ENCODE data around the gene MT1HL1.

The MT1HL1 gene

DNA sequence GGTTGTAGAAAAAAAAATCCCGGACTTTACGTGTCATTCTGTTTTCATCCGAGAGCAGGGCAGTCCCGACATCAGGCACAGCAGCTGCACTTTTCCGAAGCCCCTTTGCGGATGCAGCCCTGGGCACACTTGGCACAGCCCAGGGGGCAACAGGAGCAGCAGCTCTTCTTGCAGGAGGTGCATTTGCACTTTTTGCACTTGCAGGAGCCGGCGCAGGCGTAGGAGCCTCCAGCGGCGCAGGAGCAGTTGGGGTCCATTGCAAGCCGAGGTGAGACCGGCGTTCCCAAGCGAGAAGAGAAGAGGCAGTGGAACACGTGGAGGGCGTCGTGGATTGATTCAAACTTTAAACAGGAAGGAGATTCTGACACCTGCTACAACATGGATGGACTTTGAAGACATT, at the start of gene MT1HL1:
TSS of gene MT1HL1 (minus strand) at position 326 of the 400 bp plus-strand sequence. CDS start at position 257, 69 bp downstream.
- no peak for DNase-seq

DNA sequence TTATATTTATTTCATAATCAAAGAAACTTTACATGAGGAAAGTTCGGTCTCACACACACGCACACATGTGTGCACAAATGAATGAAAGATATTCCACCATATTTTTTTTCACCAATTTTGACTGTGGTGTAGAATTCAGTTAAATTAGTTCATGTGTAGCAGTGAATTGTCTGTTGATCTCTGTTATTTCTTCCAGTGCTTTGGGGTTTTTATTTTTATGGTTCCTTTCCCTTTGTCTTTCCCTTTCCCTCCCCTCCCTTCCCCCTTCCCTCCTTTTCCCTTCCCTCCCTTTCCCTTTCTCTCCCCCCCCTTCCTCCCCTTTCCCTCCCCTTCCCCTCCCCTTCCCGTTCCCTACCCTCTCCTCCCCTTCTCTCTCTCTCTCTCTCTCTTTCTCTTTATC, 46.7 kb upstream of the MT1HL1 start:
- no peak for DNase-seq

DNA sequence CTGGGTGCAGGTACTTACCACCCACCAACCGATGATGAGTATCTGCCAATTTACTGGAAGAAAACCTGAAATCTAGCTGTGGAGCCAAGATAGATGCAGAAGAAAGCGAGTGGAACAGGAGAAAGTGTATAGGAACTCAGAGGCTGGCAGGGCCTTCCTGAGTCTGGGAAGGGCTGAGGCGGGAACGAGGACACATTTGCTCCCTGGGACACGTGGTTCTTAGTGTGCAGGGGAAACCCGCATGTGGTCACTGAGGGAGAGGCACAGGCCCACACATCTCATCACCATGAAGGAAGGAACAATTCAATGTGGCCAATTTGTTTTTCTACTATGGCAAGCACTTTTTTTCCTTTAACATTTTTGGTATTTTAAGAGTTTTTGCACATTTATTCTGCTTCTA, 45.9 kb upstream of the MT1HL1 start:
- no peak for DNase-seq

DNA sequence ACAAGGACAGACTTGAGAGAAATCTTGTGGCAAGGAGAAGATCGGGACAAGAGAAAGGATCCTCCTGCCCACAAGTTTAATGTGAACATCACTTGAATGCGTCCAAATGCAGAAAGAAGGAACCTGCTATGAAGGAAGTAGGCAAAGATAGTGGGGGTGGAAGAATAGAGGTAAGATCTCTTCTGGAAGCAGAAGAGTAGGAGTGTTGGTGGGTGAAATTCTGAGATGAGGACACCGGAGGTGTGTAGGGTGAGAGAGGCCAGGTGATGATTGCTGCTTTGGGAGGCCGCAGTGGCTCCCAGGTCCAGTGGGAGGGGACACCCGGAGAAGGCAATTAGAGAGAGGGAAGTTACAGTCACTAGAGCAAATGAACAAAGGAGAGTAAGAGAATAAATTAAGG, 44.6 kb upstream of the MT1HL1 start:
- no peak for DNase-seq

DNA sequence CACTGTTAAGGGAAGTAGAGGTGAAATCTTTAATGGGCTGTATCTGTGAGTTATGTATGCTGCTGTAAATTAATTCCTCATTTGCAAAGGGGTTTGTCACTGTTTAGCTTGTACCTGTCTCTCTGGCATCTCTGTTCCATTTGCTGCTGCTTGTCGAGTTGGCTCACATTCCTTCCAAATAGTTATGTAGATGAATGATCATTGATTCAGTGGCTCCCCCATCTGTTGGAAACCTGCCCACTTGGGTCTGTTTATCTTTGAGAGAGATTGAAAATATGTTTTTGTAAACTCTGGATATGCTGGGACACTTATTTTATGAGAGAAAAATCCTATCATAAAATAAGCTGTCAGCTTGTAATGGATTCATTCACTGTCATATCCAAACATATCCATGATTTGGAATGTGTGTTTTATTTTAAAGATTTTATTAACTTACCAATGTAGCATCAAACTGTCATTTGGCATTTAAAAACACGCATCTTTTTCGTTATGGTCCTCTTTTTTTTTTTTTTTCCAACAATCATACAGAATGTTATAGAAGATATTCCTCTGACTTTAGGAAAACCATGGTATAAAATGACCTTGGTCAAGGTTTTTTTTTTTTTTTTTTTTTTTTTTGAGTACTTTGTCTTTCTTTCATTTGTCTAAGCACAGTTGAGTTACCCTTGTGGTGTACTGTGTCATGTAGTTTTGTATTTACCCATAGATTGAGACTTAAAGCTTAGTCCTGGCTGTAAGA, 41.2 kb upstream of the MT1HL1 start:
- no peak for DNase-seq

DNA sequence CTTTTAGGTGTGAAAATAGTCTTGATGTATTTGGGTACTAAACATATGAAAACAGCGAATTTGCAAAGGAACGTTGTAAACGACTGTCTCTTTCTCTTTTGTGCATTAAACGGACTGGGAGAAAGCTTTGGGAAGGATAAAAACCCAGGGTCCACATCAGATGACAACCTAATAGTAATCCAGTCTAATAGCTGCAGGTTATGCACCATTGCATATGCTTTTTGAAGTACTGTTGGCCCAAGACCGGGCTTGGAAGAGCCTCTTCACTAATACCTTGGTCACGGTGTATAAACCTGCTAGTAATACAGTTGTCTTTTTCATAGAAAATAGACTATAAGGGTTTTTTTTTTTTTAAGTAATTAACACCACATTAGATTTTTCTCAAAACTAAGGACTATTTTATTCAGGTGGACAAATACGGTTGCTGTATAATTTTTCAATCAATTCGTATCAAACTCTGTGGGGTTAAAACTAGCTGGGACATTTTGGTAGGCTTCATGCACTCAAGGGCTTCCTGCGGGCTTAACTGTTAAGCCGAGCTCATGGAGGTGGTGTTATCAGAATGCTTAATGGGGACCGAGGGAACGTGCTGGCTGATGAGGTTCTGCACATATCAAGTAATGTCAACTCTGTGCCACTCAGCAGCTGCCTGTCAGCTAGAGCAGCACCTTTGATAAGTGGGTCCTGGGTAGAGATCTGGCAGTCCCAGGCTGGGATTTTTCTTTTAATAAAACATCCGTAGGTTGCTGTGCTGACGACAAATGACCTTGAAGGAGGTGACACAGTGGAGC, 39.8 kb upstream of the MT1HL1 start:
- no peak for DNase-seq

DNA sequence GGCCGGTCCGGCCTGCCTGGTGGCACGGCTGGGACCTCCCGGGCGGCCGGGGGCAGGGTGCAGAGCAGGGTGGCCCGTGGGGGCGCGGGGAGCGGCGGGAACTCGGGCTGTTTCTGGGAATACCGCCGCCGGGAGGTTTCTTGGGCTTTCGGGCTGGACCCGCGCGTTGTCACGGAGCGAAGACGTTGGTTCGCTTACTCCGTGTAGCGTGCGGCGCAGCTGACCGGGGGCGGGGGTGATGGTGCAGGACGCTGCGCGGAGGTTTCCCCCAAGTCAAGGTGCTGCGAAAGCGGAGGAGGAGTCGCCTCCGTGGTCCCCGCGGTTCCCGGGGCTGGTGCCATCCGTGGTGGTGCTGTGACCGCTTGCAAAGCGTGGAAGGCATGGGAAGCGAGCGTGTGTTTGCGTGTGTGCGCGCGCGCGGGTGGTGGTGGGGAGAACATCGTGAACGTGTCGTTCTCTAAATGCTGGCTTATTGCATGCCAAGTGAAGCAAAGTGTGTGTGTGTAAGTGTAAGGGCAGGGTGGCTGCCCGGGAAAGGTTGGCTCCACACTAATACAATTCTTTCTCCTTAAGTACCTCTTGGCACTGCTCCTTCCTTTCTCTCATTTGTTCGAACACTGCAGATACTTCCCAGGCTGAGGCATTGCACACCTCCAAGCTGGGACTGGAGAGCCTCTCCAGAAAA, 38.8 kb upstream of the MT1HL1 start:
- no peak for DNase-seq

DNA sequence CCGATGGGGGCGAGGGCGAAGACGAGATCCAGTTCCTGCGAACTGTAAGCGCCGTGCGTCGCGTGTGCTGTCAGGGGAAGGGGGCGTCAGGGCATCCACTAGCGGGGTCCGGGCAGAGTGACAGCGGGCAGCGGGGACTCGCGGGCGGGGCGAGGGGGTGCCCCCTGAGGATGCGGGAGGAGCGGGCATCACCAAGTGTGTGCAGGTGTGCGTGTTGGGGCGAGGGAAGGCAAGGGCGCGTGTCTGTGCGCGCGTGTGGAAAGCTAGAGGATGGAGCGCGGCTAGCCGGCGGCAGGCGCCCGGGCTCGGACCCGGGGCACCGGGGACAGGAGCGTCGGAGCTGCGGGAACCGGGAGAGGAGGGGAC, 38.3 kb upstream of the MT1HL1 start:
- no peak for DNase-seq

DNA sequence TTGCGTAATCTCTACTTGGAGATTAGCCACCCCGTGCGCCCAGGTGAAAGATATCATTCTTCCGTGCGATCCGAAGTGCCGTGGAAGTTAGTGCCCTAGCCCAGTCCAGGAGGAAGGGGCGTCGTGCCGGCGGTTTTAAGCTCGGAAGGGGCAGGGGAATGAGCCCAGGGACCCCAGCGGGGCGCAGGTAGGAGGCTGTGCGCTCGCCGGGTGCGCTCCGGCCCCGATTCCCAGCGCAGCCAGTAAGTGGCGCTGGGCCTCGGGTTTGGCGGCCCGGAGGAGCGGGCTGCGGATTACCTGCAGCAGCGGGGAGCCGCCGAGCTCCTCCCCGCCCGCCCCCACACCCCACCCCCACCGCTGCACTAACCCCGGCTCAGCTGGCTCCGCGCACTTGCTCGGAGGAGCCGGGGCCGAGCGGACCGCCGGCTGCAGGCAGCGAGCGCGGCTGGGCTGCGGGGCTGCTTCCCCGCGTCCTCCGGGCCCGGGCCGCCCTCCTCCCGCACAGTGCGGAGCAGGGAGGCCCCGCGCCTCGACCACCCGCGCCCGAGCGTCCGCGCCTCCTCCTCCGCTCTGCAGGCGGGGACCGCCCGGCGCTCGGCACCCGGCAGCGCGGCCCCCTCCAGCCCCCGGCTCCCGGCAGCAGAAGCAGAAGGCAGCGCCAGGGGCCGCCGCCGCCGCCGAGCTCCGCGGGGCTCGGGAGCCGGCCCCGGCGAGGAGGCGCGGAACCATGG, 37.7 kb upstream of the MT1HL1 start, which contains the start of gene RYR2:
TSS of gene RYR2 (plus strand) at position 390 of the 731 bp plus-strand sequence. CDS start at position 728, 338 bp downstream.
- no peak for DNase-seq

DNA sequence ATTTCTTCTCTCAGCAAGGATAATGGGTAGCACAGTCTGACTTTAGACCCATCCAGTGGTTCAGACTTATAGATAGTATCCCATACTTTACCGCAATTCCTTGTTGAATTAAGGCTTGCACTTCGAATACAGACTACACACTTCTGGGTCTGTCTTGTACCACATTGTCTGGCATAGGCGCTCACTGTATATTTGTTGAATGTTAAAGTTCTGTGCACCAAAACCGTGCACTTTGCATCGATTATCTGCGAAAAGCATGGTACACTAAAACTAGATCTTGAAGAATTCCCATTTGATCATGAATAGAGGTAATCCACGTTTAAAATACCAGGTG, 37.2 kb upstream of the MT1HL1 start:
- no peak for DNase-seq

DNA sequence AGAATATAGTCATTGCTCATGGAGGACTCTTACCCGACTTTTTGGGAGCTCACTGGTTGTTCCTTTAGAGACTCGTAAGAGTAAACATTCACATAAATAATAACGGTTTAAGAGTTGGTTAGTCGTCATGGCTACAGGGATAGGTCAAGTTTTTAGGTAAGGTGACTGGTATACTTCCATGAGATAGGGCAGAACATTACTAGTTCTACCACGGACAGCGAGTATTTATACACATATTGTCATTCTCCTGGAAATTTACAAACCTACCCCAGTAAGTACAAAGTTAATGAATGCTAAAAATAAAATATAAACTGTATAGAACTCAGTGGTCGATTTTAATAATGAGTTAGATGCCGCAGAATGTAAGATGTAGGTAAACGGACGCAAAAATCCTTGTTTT, 36.6 kb upstream of the MT1HL1 start:
- no peak for DNase-seq

DNA sequence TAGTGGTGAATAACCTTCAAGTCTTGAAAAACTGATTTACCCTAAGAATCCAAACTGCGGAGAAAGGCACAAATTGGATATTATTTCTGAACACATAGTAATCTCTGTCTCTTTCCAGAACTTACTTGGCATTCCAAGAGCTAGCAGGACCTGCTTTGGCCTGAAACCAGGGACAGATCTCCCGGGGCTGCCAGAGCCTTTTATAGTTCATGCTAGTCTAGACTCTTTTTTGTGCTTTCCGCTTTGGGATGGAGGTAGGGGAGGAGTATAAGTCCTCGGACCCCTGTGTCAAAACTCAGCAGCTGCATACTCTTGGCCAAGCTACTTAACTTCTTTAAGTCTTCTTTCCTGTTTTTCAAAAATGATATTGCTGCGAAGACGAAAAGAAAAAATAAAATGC, 34.0 kb upstream of the MT1HL1 start:
- no peak for DNase-seq

DNA sequence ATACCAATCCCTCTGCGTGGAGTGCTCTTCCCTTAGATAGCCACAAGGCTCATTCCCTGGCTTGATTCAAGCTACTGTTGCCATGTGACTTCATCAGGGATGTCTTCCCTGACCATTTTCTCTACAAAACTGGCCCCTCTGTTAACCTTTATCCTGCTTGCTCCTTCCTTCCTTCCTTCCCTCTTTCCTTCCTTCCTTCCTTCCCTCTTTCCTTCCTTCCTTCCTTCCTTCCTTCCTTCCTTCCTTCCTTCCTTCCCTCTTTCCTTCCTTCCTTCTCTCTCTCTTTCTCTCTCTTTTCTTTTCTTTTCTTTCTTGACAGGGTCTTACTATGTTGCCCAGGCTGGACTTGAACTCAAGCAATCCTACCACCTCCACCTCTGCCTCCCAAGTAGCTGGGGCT, 31.5 kb upstream of the MT1HL1 start:
- no peak for DNase-seq

DNA sequence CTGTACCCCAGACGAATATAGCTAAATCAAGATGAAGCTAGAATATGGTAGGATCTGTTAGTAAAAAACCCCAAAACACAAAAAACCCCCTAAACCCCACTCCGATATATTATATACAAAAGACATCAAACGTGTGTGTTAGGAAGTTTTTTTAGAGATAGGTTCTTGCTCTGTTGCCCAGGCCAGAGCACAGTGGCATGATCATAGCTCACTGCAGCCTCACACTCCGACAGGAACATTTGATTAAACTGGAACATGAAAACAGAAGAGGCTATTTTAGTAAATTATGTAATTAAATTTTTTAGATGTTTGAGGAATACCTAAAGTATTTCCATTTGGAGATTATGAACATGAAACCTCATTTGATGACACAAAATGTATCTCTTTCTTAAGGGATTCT, 29.6 kb upstream of the MT1HL1 start:
- no peak for DNase-seq

DNA sequence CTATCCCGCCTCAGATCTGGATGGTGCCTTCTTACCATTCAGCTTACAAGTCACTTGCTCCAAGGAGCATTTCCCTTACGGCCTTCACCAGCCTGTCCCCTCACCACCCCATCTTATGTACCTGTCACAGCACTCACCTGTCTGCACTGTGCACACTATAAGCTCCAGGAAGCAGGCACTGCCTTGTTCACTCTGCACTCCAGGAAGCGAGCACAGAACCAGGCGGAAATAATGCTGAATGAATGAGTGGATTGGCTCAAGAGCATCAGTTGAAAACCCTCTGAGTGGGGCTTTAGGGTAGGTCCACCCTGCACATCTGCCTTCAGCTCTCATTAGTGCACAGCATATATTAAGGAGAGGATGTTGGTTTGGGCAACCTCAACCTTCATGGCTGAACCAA, 28.8 kb upstream of the MT1HL1 start:
- no peak for DNase-seq

DNA sequence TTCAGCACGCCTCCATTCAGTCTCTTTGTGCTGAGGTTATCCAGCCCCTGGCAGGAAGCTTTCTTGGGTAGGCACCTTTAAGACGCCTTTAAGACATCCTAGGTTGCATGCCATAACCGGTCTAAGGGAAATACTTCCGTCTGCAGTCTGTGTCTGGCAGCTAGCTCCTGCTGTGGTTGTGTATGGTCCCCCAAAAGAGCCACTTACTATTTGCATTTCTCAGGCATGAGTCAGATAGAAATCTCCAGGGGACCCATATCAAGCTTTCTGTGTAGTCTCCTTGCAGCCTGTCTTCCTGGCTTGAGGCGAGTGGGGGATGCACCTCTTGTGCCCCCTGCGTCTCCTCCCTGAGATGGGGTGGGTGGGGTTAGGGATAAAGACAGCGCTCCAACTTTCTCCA, 27.8 kb upstream of the MT1HL1 start:
- no peak for DNase-seq

DNA sequence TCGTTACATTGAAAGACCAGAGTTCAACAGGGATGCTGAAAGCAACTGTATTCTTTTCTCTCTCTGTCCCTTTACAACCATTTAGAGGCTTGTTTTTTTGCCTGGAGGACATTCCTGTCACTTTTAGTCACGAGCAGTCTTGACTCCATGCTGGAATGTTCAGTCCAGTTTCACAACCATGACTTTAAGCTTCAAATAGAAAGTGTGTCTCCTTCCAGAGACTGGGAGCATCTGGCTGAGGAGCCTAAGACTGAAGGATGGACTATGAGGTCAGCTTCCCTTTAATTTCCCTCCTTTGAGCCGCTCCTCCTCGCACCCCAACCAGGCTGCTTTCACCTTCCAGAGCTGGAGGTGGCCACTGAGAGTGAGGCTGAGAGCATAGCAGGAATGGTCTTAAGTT, 27.2 kb upstream of the MT1HL1 start:
- no peak for DNase-seq

DNA sequence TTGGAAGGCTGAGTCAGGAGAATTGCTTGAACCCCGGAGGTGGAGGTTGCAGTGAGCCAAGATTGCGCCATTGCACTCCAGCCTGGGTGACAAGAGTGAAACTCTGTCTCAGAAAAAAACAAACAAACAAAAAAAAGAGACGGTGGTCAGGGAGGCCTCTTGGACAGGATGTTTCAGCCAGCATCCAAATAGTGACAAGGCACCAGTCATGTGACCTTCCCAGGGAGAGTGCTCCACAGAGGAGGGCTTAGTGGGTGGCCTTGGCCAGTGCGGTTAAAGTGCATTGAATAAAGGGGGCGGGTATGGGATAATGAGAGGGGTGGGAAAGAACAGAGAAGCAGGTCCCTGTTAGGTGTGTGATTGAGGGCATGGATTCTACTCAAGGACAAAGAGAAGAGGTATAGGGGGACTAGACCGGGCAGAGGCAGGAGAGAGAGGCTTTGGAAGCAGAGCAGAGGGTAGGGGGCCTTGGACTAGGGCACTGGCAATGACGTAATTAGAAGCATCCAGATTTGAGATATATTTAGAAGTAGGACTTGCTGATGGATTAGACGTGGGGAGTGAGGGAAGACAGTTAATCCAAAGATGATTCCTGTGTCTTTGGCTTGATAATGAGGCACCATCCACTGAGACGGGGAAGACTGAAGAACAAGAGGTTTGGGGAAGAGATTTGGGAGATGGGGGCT, 25.8 kb upstream of the MT1HL1 start:
- no peak for DNase-seq

DNA sequence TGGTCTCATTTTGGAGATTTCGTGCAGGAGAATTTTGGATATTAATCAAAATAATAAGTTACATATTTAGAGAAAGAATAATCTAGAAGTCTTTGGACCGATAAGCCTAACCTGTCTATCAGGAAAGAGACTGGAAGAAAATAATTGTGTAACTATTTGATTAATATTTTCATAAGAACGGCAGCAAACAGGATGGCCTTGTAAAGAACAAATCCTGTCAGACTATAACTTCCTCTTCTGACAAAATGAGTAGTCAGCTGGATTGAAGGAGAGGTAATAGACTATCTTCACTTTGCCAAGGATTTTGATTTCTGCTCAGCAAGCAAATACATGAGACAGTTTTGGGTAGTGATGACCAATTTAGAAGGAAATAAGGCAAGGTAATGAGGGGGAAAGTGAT, 25.0 kb upstream of the MT1HL1 start:
- DNase-seq: no peak

DNA sequence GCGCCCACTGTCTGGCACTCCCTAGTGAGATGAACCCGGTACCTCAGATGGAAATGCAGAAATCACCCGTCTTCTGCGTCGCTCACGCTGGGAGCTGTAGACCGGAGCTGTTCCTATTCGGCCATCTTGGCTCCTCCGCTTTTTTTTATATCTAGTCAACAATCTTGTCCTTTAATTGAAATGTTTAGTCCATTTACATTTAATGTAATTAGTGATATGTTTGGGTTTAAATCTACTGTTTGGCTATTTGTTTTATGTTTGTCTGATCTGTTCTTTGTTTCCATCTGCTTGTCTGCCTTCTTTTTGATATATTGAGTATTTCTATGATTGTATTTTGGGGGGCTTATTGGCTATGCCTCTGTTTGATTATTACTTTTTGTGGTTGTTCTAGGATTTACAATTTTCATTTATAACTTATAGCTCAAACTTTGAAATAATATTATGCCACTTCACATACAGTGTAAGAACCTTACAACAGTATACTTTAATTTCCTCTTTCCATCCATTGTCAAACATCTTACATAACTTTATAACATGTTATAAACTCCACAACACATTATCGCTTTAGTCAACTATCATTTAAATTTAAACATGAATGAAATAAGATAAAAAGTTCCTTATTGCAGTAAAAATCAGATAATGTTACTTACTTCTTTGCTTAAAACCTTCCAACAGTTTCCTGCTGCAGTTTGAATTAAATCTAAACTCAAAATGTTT, 21.3 kb upstream of the MT1HL1 start:
- DNase-seq: no peak

DNA sequence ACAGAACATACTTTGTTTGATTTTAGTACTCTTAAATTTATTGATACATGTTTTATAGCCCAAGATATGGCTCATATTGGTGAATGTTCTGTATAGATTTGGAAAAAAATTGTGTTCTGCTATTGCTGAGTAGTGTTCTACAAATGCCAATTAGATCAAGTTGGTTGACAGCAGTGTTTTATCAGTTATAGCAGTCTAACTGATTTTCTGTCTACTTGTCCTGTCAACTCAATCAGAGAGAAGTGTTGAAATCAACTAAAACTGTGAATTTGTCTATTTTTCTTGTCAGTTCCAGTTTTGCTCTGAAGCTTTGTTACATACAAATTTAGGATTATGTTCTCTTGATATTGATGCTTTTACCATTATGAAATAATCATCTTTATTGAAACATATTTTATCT, 14.7 kb upstream of the MT1HL1 start:
- DNase-seq: no peak

DNA sequence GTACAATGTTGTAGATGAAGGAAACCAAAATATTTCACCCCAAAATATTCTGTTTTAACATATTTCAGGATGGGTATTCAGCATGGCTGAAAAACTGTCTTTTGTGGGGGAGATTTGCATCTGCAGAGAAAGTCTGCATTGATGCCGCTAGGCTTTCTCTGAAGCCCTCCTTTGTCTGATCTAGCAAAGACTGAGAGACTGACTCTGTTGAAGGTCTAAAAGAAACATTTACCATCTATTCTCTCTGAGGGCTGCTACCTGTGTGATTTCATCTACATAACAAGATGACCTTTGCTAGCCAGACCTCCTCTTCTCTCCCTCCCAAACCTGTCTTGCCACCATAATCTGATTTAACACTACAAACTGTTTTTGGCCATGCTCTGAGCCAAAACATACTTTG, 12.4 kb upstream of the MT1HL1 start:
- DNase-seq: no peak

Data from stimulated activated naive CD4-positive, alpha-beta T cell treated with Interleukin-2 at 50 U/mL for 16 hours (primary cell).